ENCODE data around the gene CDH22. TPM values are rescaled to one million over a fixed set of nuclear protein-coding genes. Genes with fewer than 3 reads are reported as not detected.

The CDH22 gene
- total and polyA plus RNA-seq, 7 donors: 0.11 to 1.4 (median 0.53) TPM

GRCh38 chr20:46206992-46207549 lies 101.2 kb downstream of the CDH22 start:
- Histone ChIP-seq H3K9me3 (no peaks in the 10 kb centered on the region), H3K27ac (no peak overlapping the region), H3K4me1 (no peaks in the 10 kb centered on the region), H3K4me3 (no peak overlapping the region), H3K27me3 (ENCODE audit: insufficient read depth in 3 of 3, low read length in 2 of 3) (peaks cover 0 to 38% (median 4%) of the 10 kb centered on the region in 3 donors), H3K36me3 (ENCODE audit: insufficient read depth in 1 of 2, low read depth in 1 of 2) (no peaks in the 10 kb centered on the region)
- peak; percentile 63 to 86 (median 82) for ATAC-seq
- peak in 1 of 2 donors; percentile 42 for DNase-seq
- intact Hi-C loops (cut with DNase I): no loop called here
- 58 to 63% (median 60%) methylated on average over 6 of the region's 6 CpGs for WGBS, 3 donors
- no peak for TF ChIP-seq CTCF (IDR thresholded peaks at IDR 0.05)

- Histone ChIP-seq H3K4me1 (no peaks in the 10 kb centered on the region), H3K4me3 (no peak overlapping the region), H3K9me3 (no peaks in the 10 kb centered on the region), H3K36me3 (ENCODE audit: insufficient read depth in 1 of 2, low read depth in 1 of 2) (no peaks in the 10 kb centered on the region), H3K27ac (no peak overlapping the region), H3K27me3 (ENCODE audit: insufficient read depth in 3 of 3, low read length in 2 of 3) (peaks cover 0 to 37% (median 6%) of the 10 kb centered on the region in 3 donors)
- intact Hi-C loops (cut with DNase I): no loop called here
- 41 to 54% (median 45%) methylated on average over 5 of the region's 5 CpGs for WGBS, 3 donors
- no peak for TF ChIP-seq CTCF (IDR thresholded peaks at IDR 0.05)
- DNase-seq (peak in 1 of 2 donors; percentile 40), ATAC-seq (peak in 3 of 4 donors; percentile 48 to 60 (median 53))
Measured at GRCh38 chr20:46206025-46206424, 102.3 kb downstream of the CDH22 start.

GRCh38 chr20:46205349-46205748 lies 102.9 kb downstream of the CDH22 start:
- Histone ChIP-seq H3K4me1 (no peaks in the 10 kb centered on the region), H3K4me3 (no peak overlapping the region), H3K9me3 (no peaks in the 10 kb centered on the region), H3K36me3 (ENCODE audit: insufficient read depth in 1 of 2, low read depth in 1 of 2) (no peaks in the 10 kb centered on the region), H3K27me3 (ENCODE audit: insufficient read depth in 3 of 3, low read length in 2 of 3) (peaks cover 0 to 37% (median 9%) of the 10 kb centered on the region in 3 donors), H3K27ac (no peak overlapping the region)
- no peak for DNase-seq
- 65 to 71% (median 69%) methylated on average over 3 of the region's 3 CpGs for WGBS, 3 donors
- intact Hi-C loops (cut with DNase I): no loop called here
- no peak for ATAC-seq
- no peak for TF ChIP-seq CTCF (IDR thresholded peaks at IDR 0.05)

- H3K27ac ChIP-seq: no peak overlapping the region
- TF ChIP-seq CTCF (IDR thresholded peaks at IDR 0.05): no peak
- WGBS, 3 donors: 31 to 45% (median 36%) methylated on average over 8 of the region's 8 CpGs
- H3K27me3 ChIP-seq (ENCODE audit: insufficient read depth in 3 of 3, low read length in 2 of 3): peaks cover 0 to 41% (median 9%) of the 10 kb centered on the region in 3 donors
- H3K4me3 ChIP-seq: no peak overlapping the region
- no peaks in the 10 kb centered on the region for H3K36me3 ChIP-seq (ENCODE audit: insufficient read depth in 1 of 2, low read depth in 1 of 2)
- no peaks in the 10 kb centered on the region for H3K4me1 ChIP-seq
- H3K9me3 ChIP-seq: no peaks in the 10 kb centered on the region
- no peak for DNase-seq
- intact Hi-C loops (cut with DNase I): no loop called here
- no peak for ATAC-seq
Measured at GRCh38 chr20:46204594-46205186, 103.6 kb downstream of the CDH22 start.

GRCh38 chr20:46203510-46203837 lies 104.8 kb downstream of the CDH22 start:
- 64 to 70% (median 68%) methylated on average over 3 of the region's 3 CpGs for WGBS, 3 donors

More at GRCh38 chr20:46203510-46203837, 104.8 kb downstream of the CDH22 start:
- no peak for ATAC-seq
- DNase-seq: no peak
- no peak for TF ChIP-seq CTCF (IDR thresholded peaks at IDR 0.05)
- Histone ChIP-seq H3K27me3 (ENCODE audit: insufficient read depth in 3 of 3, low read length in 2 of 3) (peaks cover 0 to 53% (median 14%) of the 10 kb centered on the region in 3 donors), H3K4me1 (no peaks in the 10 kb centered on the region), H3K4me3 (no peak overlapping the region), H3K36me3 (ENCODE audit: insufficient read depth in 1 of 2, low read depth in 1 of 2) (no peaks in the 10 kb centered on the region), H3K9me3 (no peaks in the 10 kb centered on the region), H3K27ac (no peak overlapping the region)
- intact Hi-C loops (cut with DNase I): no loop called here

Data from psoas muscle (tissue), 8 donors.